ENCODE data around the gene PDE10A.
"Not testable (repeated sequence)": the region's sequence is repeated elsewhere in the genome, so short reads cannot be mapped to it uniquely, and the experiment has no call there.

Gene PDE10A

DNA sequence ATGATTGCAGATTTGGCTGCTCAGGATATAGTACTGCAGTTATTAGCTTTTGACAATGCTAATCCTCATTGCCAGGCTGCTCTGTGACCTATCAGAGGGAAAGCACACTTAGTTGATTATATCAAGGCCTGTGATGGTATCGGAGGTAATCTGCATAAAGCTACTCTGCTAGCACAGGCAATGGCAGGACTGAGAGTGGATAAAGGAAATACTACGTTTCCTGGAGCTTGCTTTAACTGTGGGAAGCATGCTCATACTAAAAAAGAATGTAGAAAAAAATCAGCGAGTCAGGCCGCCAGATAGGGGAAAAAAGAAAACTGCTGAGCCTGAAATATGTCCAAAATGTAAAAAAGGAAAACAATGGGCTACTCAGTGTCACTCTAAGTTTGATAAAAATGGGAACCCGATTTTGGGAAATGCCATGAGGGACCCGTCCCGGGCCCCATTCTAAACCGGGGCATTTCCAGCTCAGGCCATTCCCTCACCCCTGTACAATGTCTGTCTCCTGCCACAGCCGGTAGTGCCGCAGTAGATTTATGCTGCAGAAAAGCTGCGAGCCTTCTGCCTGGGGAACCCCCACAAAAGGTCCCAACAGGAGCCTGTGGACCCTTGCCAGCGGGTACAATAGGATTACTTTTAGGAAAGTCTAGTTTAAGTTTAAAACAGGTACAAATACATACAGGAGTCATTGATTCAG, 203.3 kb downstream of the PDE10A start:
- H3K36me3 ChIP-seq (ENCODE audit: control insufficient read depth in 2 of 2, insufficient read depth in 2 of 2, low read length in 2 of 2), result not testable (repeated sequence)

DNA sequence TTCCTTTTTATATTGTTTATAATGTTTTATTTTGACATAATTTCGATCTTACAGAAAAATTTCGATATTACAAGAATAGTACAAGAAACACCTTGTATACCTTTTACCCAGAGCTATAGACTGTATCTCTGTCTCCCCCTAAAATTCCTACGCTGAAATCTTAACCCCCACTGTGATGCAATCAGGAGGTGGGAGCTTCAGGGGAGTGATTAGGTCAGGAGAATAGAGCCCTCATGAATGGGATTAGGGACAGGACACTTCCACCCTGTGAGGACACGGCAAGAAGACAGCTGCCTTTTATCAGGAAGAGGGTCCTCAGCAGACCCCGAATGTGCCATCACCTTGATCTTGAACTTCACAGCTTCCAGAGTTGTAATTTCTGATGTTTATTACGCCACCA, 204.9 kb downstream of the PDE10A start:
- H3K27ac ChIP-seq (ENCODE audit: low read depth in 2 of 2, low read length in 2 of 2), result no peak overlapping the region
- no peaks in the 10 kb centered on the region for H3K36me3 ChIP-seq (ENCODE audit: control insufficient read depth in 2 of 2, insufficient read depth in 2 of 2, low read length in 2 of 2)
- no peak overlapping the region for H3K4me3 ChIP-seq (ENCODE audit: low read length in 2 of 2)
- H3K27me3 ChIP-seq (ENCODE audit: control insufficient read depth in 2 of 2, insufficient read depth in 2 of 2, low read length in 2 of 2), result no peaks in the 10 kb centered on the region
- no peak overlapping the region for H3K9ac ChIP-seq (ENCODE audit: low read depth in 1 of 2, low read length in 2 of 2)
- H3K4me1 ChIP-seq (ENCODE audit: control insufficient read depth in 2 of 2, insufficient read depth in 2 of 2, low read length in 2 of 2), result no peaks in the 10 kb centered on the region
- no peaks in the 10 kb centered on the region for H3K9me3 ChIP-seq (ENCODE audit: control insufficient read depth in 2 of 2, low read length in 2 of 2)

More for the DNA sequence above, 203.3 kb downstream of the PDE10A start:
- H3K9ac ChIP-seq (ENCODE audit: low read depth in 1 of 2, low read length in 2 of 2); H3K9me3 ChIP-seq (ENCODE audit: control insufficient read depth in 2 of 2, low read length in 2 of 2); H3K27me3 ChIP-seq (ENCODE audit: control insufficient read depth in 2 of 2, insufficient read depth in 2 of 2, low read length in 2 of 2); H3K27ac ChIP-seq (ENCODE audit: low read depth in 2 of 2, low read length in 2 of 2); H3K4me1 ChIP-seq (ENCODE audit: control insufficient read depth in 2 of 2, insufficient read depth in 2 of 2, low read length in 2 of 2); H3K4me3 ChIP-seq (ENCODE audit: low read length in 2 of 2): not testable (repeated sequence)

GRCh38 chr6:165456286-165456685, 206.8 kb downstream of the PDE10A start:
- H3K27me3 ChIP-seq (ENCODE audit: control insufficient read depth in 2 of 2, insufficient read depth in 2 of 2, low read length in 2 of 2), result no peaks in the 10 kb centered on the region
- no peak overlapping the region for H3K9ac ChIP-seq (ENCODE audit: low read depth in 1 of 2, low read length in 2 of 2)
- no peaks in the 10 kb centered on the region for H3K36me3 ChIP-seq (ENCODE audit: control insufficient read depth in 2 of 2, insufficient read depth in 2 of 2, low read length in 2 of 2)
- no peaks in the 10 kb centered on the region for H3K9me3 ChIP-seq (ENCODE audit: control insufficient read depth in 2 of 2, low read length in 2 of 2)
- no peak overlapping the region for H3K4me3 ChIP-seq (ENCODE audit: low read length in 2 of 2)
- H3K4me1 ChIP-seq (ENCODE audit: control insufficient read depth in 2 of 2, insufficient read depth in 2 of 2, low read length in 2 of 2), result no peaks in the 10 kb centered on the region
- no peak overlapping the region for H3K27ac ChIP-seq (ENCODE audit: low read depth in 2 of 2, low read length in 2 of 2)

DNA sequence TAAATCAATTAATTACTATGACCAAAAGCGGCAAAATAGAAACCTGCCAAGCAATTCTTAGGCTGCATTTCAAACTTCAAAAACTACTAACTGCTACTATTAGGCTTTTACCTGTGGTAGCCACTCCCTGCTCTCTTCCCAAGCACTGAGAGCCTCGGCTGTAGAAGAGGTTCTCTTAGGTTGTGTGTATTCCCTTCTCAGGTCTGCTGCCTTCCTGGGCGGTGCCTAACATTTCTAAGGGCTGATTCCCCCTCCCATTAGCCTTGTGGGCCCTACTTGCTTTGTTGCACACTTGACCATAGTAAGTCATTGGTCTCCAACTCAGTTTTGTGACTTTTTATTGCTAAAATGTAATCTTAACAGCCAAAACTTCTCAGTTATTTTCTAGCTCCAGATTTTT, 207.6 kb downstream of the PDE10A start:
- H3K27me3 ChIP-seq (ENCODE audit: control insufficient read depth in 2 of 2, insufficient read depth in 2 of 2, low read length in 2 of 2), result no peaks in the 10 kb centered on the region
- no peaks in the 10 kb centered on the region for H3K4me1 ChIP-seq (ENCODE audit: control insufficient read depth in 2 of 2, insufficient read depth in 2 of 2, low read length in 2 of 2)
- no peak overlapping the region for H3K27ac ChIP-seq (ENCODE audit: low read depth in 2 of 2, low read length in 2 of 2)
- H3K4me3 ChIP-seq (ENCODE audit: low read length in 2 of 2), result no peak overlapping the region
- no peaks in the 10 kb centered on the region for H3K36me3 ChIP-seq (ENCODE audit: control insufficient read depth in 2 of 2, insufficient read depth in 2 of 2, low read length in 2 of 2)
- no peaks in the 10 kb centered on the region for H3K9me3 ChIP-seq (ENCODE audit: control insufficient read depth in 2 of 2, low read length in 2 of 2)
- no peak overlapping the region for H3K9ac ChIP-seq (ENCODE audit: low read depth in 1 of 2, low read length in 2 of 2)

GRCh38 chr6:165453395-165453794, 209.6 kb downstream of the PDE10A start:
- H3K4me1 ChIP-seq (ENCODE audit: control insufficient read depth in 2 of 2, insufficient read depth in 2 of 2, low read length in 2 of 2), result no peaks in the 10 kb centered on the region
- H3K27ac ChIP-seq (ENCODE audit: low read depth in 2 of 2, low read length in 2 of 2), result no peak overlapping the region
- no peaks in the 10 kb centered on the region for H3K9me3 ChIP-seq (ENCODE audit: control insufficient read depth in 2 of 2, low read length in 2 of 2)
- no peaks in the 10 kb centered on the region for H3K36me3 ChIP-seq (ENCODE audit: control insufficient read depth in 2 of 2, insufficient read depth in 2 of 2, low read length in 2 of 2)
- no peak overlapping the region for H3K4me3 ChIP-seq (ENCODE audit: low read length in 2 of 2)
- H3K9ac ChIP-seq (ENCODE audit: low read depth in 1 of 2, low read length in 2 of 2), result no peak overlapping the region
- H3K27me3 ChIP-seq (ENCODE audit: control insufficient read depth in 2 of 2, insufficient read depth in 2 of 2, low read length in 2 of 2), result no peaks in the 10 kb centered on the region

DNA sequence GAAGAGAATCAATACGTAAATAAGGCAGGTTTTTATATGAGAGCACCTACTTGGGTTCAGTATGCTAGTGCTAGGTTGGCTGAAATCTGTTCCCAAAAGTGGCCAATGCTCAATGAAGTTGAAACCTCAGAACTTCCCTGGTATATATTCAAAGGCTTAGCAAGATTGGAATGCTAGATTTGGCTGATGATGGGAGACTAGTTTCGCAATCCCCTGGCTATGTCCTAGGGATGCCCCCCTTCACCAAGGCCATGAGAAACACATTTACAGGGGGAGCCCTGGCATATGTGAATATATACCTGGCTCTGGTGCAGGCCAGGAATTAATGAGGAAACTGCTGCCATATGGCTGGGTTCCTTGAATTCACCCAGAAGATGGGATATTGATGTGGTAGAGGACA, 211.2 kb downstream of the PDE10A start:
- no peaks in the 10 kb centered on the region for H3K27me3 ChIP-seq (ENCODE audit: control insufficient read depth in 2 of 2, insufficient read depth in 2 of 2, low read length in 2 of 2)
- no peaks in the 10 kb centered on the region for H3K36me3 ChIP-seq (ENCODE audit: control insufficient read depth in 2 of 2, insufficient read depth in 2 of 2, low read length in 2 of 2)
- H3K9me3 ChIP-seq (ENCODE audit: control insufficient read depth in 2 of 2, low read length in 2 of 2), result no peaks in the 10 kb centered on the region
- no peaks in the 10 kb centered on the region for H3K4me1 ChIP-seq (ENCODE audit: control insufficient read depth in 2 of 2, insufficient read depth in 2 of 2, low read length in 2 of 2)
- no peak overlapping the region for H3K4me3 ChIP-seq (ENCODE audit: low read length in 2 of 2)
- H3K27ac ChIP-seq (ENCODE audit: low read depth in 2 of 2, low read length in 2 of 2), result no peak overlapping the region
- H3K9ac ChIP-seq (ENCODE audit: low read depth in 1 of 2, low read length in 2 of 2), result no peak overlapping the region

GRCh38 chr6:165448210-165448609, 214.8 kb downstream of the PDE10A start:
- no peak overlapping the region for H3K4me3 ChIP-seq (ENCODE audit: low read length in 2 of 2)
- H3K9ac ChIP-seq (ENCODE audit: low read depth in 1 of 2, low read length in 2 of 2), result no peak overlapping the region
- H3K27me3 ChIP-seq (ENCODE audit: control insufficient read depth in 2 of 2, insufficient read depth in 2 of 2, low read length in 2 of 2), result no peaks in the 10 kb centered on the region
- no peak overlapping the region for H3K27ac ChIP-seq (ENCODE audit: low read depth in 2 of 2, low read length in 2 of 2)
- no peaks in the 10 kb centered on the region for H3K4me1 ChIP-seq (ENCODE audit: control insufficient read depth in 2 of 2, insufficient read depth in 2 of 2, low read length in 2 of 2)
- H3K9me3 ChIP-seq (ENCODE audit: control insufficient read depth in 2 of 2, low read length in 2 of 2), result no peaks in the 10 kb centered on the region
- no peaks in the 10 kb centered on the region for H3K36me3 ChIP-seq (ENCODE audit: control insufficient read depth in 2 of 2, insufficient read depth in 2 of 2, low read length in 2 of 2)

DNA sequence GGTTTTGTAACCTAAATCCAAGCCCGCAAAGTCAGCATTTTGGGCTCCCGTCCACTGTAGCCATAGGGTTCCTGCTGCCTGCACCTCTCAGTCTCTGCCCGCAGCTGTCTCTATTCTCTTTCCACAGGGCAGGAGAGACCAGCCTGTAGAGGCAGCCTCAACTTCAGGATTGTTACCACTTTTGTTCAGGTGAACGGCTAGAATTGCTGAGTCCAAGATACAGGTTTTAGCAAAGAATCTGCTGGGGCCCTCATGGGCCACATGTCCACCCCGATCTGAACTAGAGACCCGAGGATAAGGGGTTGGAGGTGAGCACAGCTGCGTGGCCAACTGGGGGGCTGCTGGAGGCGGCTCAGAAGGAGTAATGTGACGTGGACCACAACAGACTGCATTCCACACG, 215.9 kb downstream of the PDE10A start:
- Histone ChIP-seq H3K9me3 (ENCODE audit: control insufficient read depth in 2 of 2, low read length in 2 of 2) (no peaks in the 10 kb centered on the region), H3K4me1 (ENCODE audit: control insufficient read depth in 2 of 2, insufficient read depth in 2 of 2, low read length in 2 of 2) (no peaks in the 10 kb centered on the region), H3K9ac (ENCODE audit: low read depth in 1 of 2, low read length in 2 of 2) (no peak overlapping the region), H3K36me3 (ENCODE audit: control insufficient read depth in 2 of 2, insufficient read depth in 2 of 2, low read length in 2 of 2) (no peaks in the 10 kb centered on the region), H3K27ac (ENCODE audit: low read depth in 2 of 2, low read length in 2 of 2) (no peak overlapping the region), H3K4me3 (ENCODE audit: low read length in 2 of 2) (no peak overlapping the region), H3K27me3 (ENCODE audit: control insufficient read depth in 2 of 2, insufficient read depth in 2 of 2, low read length in 2 of 2) (no peaks in the 10 kb centered on the region)

- no peaks in the 10 kb centered on the region for H3K27me3 ChIP-seq (ENCODE audit: control insufficient read depth in 2 of 2, insufficient read depth in 2 of 2, low read length in 2 of 2)
- H3K36me3 ChIP-seq (ENCODE audit: control insufficient read depth in 2 of 2, insufficient read depth in 2 of 2, low read length in 2 of 2), result no peaks in the 10 kb centered on the region
- no peak overlapping the region for H3K9ac ChIP-seq (ENCODE audit: low read depth in 1 of 2, low read length in 2 of 2)
- H3K4me3 ChIP-seq (ENCODE audit: low read length in 2 of 2), result no peak overlapping the region
- H3K4me1 ChIP-seq (ENCODE audit: control insufficient read depth in 2 of 2, insufficient read depth in 2 of 2, low read length in 2 of 2), result no peaks in the 10 kb centered on the region
- no peak overlapping the region for H3K27ac ChIP-seq (ENCODE audit: low read depth in 2 of 2, low read length in 2 of 2)
- H3K9me3 ChIP-seq (ENCODE audit: control insufficient read depth in 2 of 2, low read length in 2 of 2), result no peaks in the 10 kb centered on the region
These were observed 216.7 kb downstream of the PDE10A start for GRCh38 chr6:165446331-165446730.

- H3K27ac ChIP-seq (ENCODE audit: low read depth in 2 of 2, low read length in 2 of 2), result no peak overlapping the region
- no peak overlapping the region for H3K9ac ChIP-seq (ENCODE audit: low read depth in 1 of 2, low read length in 2 of 2)
- no peaks in the 10 kb centered on the region for H3K4me1 ChIP-seq (ENCODE audit: control insufficient read depth in 2 of 2, insufficient read depth in 2 of 2, low read length in 2 of 2)
- H3K36me3 ChIP-seq (ENCODE audit: control insufficient read depth in 2 of 2, insufficient read depth in 2 of 2, low read length in 2 of 2), result no peaks in the 10 kb centered on the region
- no peaks in the 10 kb centered on the region for H3K27me3 ChIP-seq (ENCODE audit: control insufficient read depth in 2 of 2, insufficient read depth in 2 of 2, low read length in 2 of 2)
- H3K4me3 ChIP-seq (ENCODE audit: low read length in 2 of 2), result no peak overlapping the region
- H3K9me3 ChIP-seq (ENCODE audit: control insufficient read depth in 2 of 2, low read length in 2 of 2), result no peaks in the 10 kb centered on the region
These were observed 219.6 kb downstream of the PDE10A start for GRCh38 chr6:165443462-165443861.

- no peak overlapping the region for H3K27ac ChIP-seq (ENCODE audit: low read depth in 2 of 2, low read length in 2 of 2)
- no peaks in the 10 kb centered on the region for H3K4me1 ChIP-seq (ENCODE audit: control insufficient read depth in 2 of 2, insufficient read depth in 2 of 2, low read length in 2 of 2)
- H3K36me3 ChIP-seq (ENCODE audit: control insufficient read depth in 2 of 2, insufficient read depth in 2 of 2, low read length in 2 of 2), result no peaks in the 10 kb centered on the region
- no peak overlapping the region for H3K9ac ChIP-seq (ENCODE audit: low read depth in 1 of 2, low read length in 2 of 2)
- no peaks in the 10 kb centered on the region for H3K27me3 ChIP-seq (ENCODE audit: control insufficient read depth in 2 of 2, insufficient read depth in 2 of 2, low read length in 2 of 2)
- no peak overlapping the region for H3K4me3 ChIP-seq (ENCODE audit: low read length in 2 of 2)
- no peaks in the 10 kb centered on the region for H3K9me3 ChIP-seq (ENCODE audit: control insufficient read depth in 2 of 2, low read length in 2 of 2)
These were observed 221.9 kb downstream of the PDE10A start for GRCh38 chr6:165441181-165441580.

Data from mucosa of rectum (tissue), 2 donors.